Keratinocyte (primary cell): ENCODE data around the gene POLR1C.

Experiments
- CTCF ChIP-seq, 3 experiments: IDR thresholded peaks in 1 of 3; conservative IDR thresholded peaks in 1 of 3; optimal IDR thresholded peaks in 1 of 3; 2 replicates in 2 of 3; 3 replicates in 1 of 3; pipeline versions ENCODE3 to v1.5.1; 2011; ENCODE audit warnings: low read length in 3 of 3, mild to moderate bottlenecking in 3 of 3, moderate library complexity in 2 of 3, control low read depth in 1 of 3, inconsistent platforms in 1 of 3; ENCODE audit not compliant: insufficient read depth in 2 of 3; ENCODE audit errors: extremely low read depth in 1 of 3
- EZH2 ChIP-seq: IDR thresholded peaks from one replicate; pipeline ENCODE4 v1.6.1; 2012; ENCODE audit warnings: inconsistent platforms, mild to moderate bottlenecking, low read length, moderate library complexity

GRCh38 chr6:43532201-43532600 lies 15.3 kb downstream of the POLR1C start:
- TF ChIP-seq CTCF (optimal IDR thresholded peaks at IDR 0.05 in 1 of 3, IDR thresholded peaks at IDR 0.05 in 1 of 3, conservative IDR thresholded peaks at IDR 0.05 in 1 of 3; ENCODE audit: extremely low read depth in 1 of 3, insufficient read depth in 2 of 3, low read length in 3 of 3): no peak
- no peak for TF ChIP-seq EZH2
